NT2/D1 (cell line): ENCODE measurements around the gene SUSD5.

Source experiments
- YY1 ChIP-seq: IDR thresholded peaks from 2 replicates; pipeline ENCODE4 v1.6.1; 2011; ENCODE audit not compliant: insufficient read length, insufficient read depth
- ZNF274 ChIP-seq: IDR thresholded peaks from 2 replicates; pipeline ENCODE4 v1.6.1; 2011; ENCODE audit warnings: mild to moderate bottlenecking, low read depth, low read length

DNA sequence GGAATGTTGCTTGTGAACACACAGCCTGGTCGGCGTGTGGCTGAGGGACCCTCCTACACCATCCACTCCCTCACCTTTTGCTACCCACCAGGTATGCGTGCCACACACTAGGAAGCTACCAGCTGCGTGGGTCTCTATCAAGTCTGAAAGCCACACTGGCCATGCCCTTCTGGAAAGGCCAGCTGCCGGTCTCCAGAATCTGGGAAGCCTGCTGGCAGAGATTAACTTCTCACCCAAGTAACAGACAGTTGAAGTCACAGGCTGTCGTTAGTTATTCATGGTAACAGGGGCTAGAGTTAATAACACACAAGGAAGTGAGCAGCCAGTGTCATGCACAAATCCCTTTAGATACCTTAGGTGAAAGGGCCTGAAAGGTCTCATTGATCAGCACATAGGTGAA is 48.1 kb downstream of the SUSD5 start:
- no peak for TF ChIP-seq YY1
- TF ChIP-seq ZNF274: no peak
